ENCODE results near the gene ARL9.
A peak's percentile ranks its signal among the peaks of the same experiment; 100 is the strongest.

ARL9 gene

DNA sequence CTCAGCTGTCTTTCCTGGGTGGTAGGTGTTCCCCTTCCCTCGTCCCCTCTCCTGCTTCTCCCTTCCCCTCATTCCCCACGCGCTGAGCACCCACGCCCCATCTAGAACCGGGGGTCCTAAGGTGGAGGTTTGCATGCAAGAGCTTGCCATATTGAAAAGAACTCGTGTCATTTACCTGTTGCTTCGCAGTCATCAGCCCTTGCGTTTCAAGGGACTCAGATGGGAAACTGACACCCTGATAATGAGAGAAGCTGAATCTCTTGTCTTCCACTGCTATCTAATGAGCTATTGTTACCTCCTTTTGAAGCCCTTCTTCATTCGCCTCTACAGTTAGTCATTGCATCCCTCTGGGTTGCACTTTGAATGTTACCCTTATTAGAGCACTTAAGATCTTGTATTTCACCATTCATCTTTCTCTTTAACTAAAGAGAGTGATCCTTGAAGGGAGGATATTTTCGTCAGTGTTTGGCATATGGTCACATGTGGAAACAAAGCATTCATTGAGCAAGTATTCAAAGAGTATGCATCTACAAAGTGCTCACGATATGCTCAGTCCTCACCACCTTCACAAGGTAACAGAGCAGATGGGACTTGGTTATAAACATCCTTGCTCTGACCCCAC lies 25.7 kb downstream of the ARL9 start:
- H3K9me3 ChIP-seq (ENCODE audit: control insufficient read depth in 2 of 2, low read length in 2 of 2) = no peaks in the 10 kb centered on the region
- H3K27ac ChIP-seq (ENCODE audit: low read depth in 2 of 2, low read length in 2 of 2) = no peak overlapping the region
- no peaks in the 10 kb centered on the region for H3K36me3 ChIP-seq (ENCODE audit: control insufficient read depth in 2 of 2, insufficient read depth in 2 of 2, low read length in 2 of 2)
- peak overlapping the region; percentile 58 to 76 for H3K4me3 ChIP-seq (ENCODE audit: low read length in 2 of 2)
- no peak overlapping the region for H3K9ac ChIP-seq (ENCODE audit: low read depth in 1 of 2, low read length in 2 of 2)
- H3K27me3 ChIP-seq (ENCODE audit: control insufficient read depth in 2 of 2, insufficient read depth in 2 of 2, low read length in 2 of 2) = peaks cover 4 to 12% of the 10 kb centered on the region in 2 donors
- no peaks in the 10 kb centered on the region for H3K4me1 ChIP-seq (ENCODE audit: control insufficient read depth in 2 of 2, insufficient read depth in 2 of 2, low read length in 2 of 2)

DNA sequence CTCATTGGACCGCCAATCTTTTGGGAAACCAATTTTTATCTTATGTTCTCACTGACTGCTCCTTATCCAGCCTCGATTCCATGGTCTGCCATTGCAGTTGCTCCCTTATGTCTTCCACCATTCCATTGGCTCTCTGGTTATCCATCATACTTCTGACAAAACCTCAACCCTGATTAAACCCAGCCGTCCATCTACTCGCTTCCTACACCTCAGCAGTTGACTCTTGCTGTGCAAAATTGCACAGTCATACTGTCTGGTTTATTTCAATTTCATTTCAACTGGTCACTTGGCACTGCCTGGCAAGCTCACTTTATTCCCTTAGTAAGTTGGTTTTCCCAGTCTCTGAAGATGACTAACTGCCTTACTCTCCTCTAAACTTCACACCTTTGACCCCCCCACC lies 26.2 kb downstream of the ARL9 start:
- Histone ChIP-seq H3K36me3 (ENCODE audit: control insufficient read depth in 2 of 2, insufficient read depth in 2 of 2, low read length in 2 of 2) (no peaks in the 10 kb centered on the region), H3K27ac (ENCODE audit: low read depth in 2 of 2, low read length in 2 of 2) (no peak overlapping the region), H3K27me3 (ENCODE audit: control insufficient read depth in 2 of 2, insufficient read depth in 2 of 2, low read length in 2 of 2) (peaks cover 4 to 12% of the 10 kb centered on the region in 2 donors), H3K9ac (ENCODE audit: low read depth in 1 of 2, low read length in 2 of 2) (no peak overlapping the region), H3K4me3 (ENCODE audit: low read length in 2 of 2) (no peak overlapping the region), H3K4me1 (ENCODE audit: control insufficient read depth in 2 of 2, insufficient read depth in 2 of 2, low read length in 2 of 2) (no peaks in the 10 kb centered on the region), H3K9me3 (ENCODE audit: control insufficient read depth in 2 of 2, low read length in 2 of 2) (no peaks in the 10 kb centered on the region)

GRCh38 chr4:56532239-56532638 lies 26.6 kb downstream of the ARL9 start:
- Histone ChIP-seq H3K9ac (ENCODE audit: low read depth in 1 of 2, low read length in 2 of 2) (no peak overlapping the region), H3K36me3 (ENCODE audit: control insufficient read depth in 2 of 2, insufficient read depth in 2 of 2, low read length in 2 of 2) (no peaks in the 10 kb centered on the region), H3K4me3 (ENCODE audit: low read length in 2 of 2) (no peak overlapping the region), H3K27me3 (ENCODE audit: control insufficient read depth in 2 of 2, insufficient read depth in 2 of 2, low read length in 2 of 2) (peaks cover 4 to 12% of the 10 kb centered on the region in 2 donors), H3K4me1 (ENCODE audit: control insufficient read depth in 2 of 2, insufficient read depth in 2 of 2, low read length in 2 of 2) (no peaks in the 10 kb centered on the region), H3K9me3 (ENCODE audit: control insufficient read depth in 2 of 2, low read length in 2 of 2) (no peaks in the 10 kb centered on the region), H3K27ac (ENCODE audit: low read depth in 2 of 2, low read length in 2 of 2) (no peak overlapping the region)

DNA sequence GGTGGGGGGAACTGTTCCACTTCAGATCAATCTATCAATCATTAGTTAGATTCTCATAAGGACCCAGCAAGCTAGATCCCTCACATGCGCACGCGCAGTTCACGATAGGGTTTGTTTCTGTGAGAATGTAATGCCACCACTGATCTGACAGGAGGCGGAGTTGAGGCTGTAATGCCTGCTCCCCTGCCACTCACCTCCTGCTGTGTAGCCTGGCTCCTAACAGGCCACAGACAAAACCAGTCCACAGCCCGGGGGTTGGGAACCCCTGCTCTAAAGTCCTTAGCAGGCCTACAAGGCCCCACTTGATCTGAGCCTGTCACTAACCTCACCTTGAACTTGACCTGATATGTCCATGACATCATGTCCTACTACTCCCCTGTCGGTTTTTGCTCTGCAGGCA lies 30.3 kb downstream of the ARL9 start:
- H3K27ac ChIP-seq (ENCODE audit: low read depth in 2 of 2, low read length in 2 of 2) = no peak overlapping the region
- no peaks in the 10 kb centered on the region for H3K9me3 ChIP-seq (ENCODE audit: control insufficient read depth in 2 of 2, low read length in 2 of 2)
- no peaks in the 10 kb centered on the region for H3K36me3 ChIP-seq (ENCODE audit: control insufficient read depth in 2 of 2, insufficient read depth in 2 of 2, low read length in 2 of 2)
- H3K4me3 ChIP-seq (ENCODE audit: low read length in 2 of 2) = no peak overlapping the region
- peaks cover 4 to 12% of the 10 kb centered on the region in 2 donors for H3K27me3 ChIP-seq (ENCODE audit: control insufficient read depth in 2 of 2, insufficient read depth in 2 of 2, low read length in 2 of 2)
- no peaks in the 10 kb centered on the region for H3K4me1 ChIP-seq (ENCODE audit: control insufficient read depth in 2 of 2, insufficient read depth in 2 of 2, low read length in 2 of 2)
- H3K9ac ChIP-seq (ENCODE audit: low read depth in 1 of 2, low read length in 2 of 2) = no peak overlapping the region

- Histone ChIP-seq H3K27ac (ENCODE audit: low read depth in 2 of 2, low read length in 2 of 2) (no peak overlapping the region), H3K4me3 (ENCODE audit: low read length in 2 of 2) (no peak overlapping the region), H3K9ac (ENCODE audit: low read depth in 1 of 2, low read length in 2 of 2) (no peak overlapping the region), H3K27me3 (ENCODE audit: control insufficient read depth in 2 of 2, insufficient read depth in 2 of 2, low read length in 2 of 2) (peaks cover 4 to 6% of the 10 kb centered on the region in 2 donors), H3K36me3 (ENCODE audit: control insufficient read depth in 2 of 2, insufficient read depth in 2 of 2, low read length in 2 of 2) (no peaks in the 10 kb centered on the region), H3K4me1 (ENCODE audit: control insufficient read depth in 2 of 2, insufficient read depth in 2 of 2, low read length in 2 of 2) (no peaks in the 10 kb centered on the region), H3K9me3 (ENCODE audit: control insufficient read depth in 2 of 2, low read length in 2 of 2) (no peaks in the 10 kb centered on the region)
Measured at GRCh38 chr4:56537147-56537546, 31.6 kb downstream of the ARL9 start.

DNA sequence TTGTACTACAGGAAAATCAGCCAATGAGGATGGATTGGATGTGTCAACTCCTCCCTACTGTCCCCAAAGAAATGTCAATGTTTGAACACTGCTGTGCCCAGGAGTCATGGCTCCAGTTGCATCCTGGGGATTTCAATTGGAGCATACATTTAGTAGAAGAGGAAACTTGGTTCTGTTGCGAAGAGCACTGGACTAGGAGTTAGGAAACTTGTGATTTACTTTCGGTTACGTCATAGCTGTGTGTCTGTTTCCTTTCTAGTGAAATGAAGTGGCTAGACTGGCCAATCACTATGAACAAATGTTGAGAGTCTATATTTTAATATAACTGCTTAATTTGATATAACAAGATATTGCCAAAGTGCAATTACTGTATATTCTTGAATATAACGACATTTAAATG lies 35.2 kb downstream of the ARL9 start:
- no peaks in the 10 kb centered on the region for H3K36me3 ChIP-seq (ENCODE audit: control insufficient read depth in 2 of 2, insufficient read depth in 2 of 2, low read length in 2 of 2)
- peaks cover 0 to 2% of the 10 kb centered on the region in 2 donors for H3K27me3 ChIP-seq (ENCODE audit: control insufficient read depth in 2 of 2, insufficient read depth in 2 of 2, low read length in 2 of 2)
- no peak overlapping the region for H3K4me3 ChIP-seq (ENCODE audit: low read length in 2 of 2)
- H3K9ac ChIP-seq (ENCODE audit: low read depth in 1 of 2, low read length in 2 of 2) = no peak overlapping the region
- H3K27ac ChIP-seq (ENCODE audit: low read depth in 2 of 2, low read length in 2 of 2) = no peak overlapping the region
- H3K9me3 ChIP-seq (ENCODE audit: control insufficient read depth in 2 of 2, low read length in 2 of 2) = no peaks in the 10 kb centered on the region
- no peaks in the 10 kb centered on the region for H3K4me1 ChIP-seq (ENCODE audit: control insufficient read depth in 2 of 2, insufficient read depth in 2 of 2, low read length in 2 of 2)

DNA sequence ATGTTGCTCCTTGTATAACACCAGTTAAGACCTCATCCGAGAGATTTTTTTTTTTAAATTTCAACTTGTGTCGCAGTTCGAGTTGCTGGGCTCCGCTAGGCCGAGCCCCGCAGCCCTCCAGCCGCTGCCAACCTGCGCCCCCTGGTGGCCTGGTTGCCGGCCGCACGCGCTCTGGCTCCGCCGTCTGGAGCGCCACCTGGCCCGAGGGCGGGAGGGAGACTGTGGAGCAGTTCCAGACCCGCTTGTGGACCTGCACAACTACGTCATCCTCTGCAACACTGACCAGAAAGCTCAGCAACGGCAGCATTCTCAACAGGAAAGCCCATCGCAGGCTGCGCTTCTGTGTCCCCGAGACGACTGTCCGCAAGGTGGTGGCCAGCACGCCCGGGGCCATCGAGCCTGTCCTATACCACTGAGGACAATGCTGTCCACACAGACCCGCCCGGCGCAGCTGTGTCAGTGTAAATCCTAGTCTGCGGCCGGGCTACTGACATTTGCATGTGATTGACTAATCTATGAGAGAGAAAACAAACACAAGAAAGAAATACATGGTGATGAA lies 39.1 kb downstream of the ARL9 start:
- Histone ChIP-seq H3K9ac (ENCODE audit: low read depth in 1 of 2, low read length in 2 of 2) (peak overlapping the region in 1 of 2 donors; percentile 41), H3K9me3 (ENCODE audit: control insufficient read depth in 2 of 2, low read length in 2 of 2) (no peaks in the 10 kb centered on the region), H3K27ac (ENCODE audit: low read depth in 2 of 2, low read length in 2 of 2) (no peak overlapping the region), H3K4me1 (ENCODE audit: control insufficient read depth in 2 of 2, insufficient read depth in 2 of 2, low read length in 2 of 2) (no peaks in the 10 kb centered on the region), H3K27me3 (ENCODE audit: control insufficient read depth in 2 of 2, insufficient read depth in 2 of 2, low read length in 2 of 2) (peaks cover 0 to 2% of the 10 kb centered on the region in 2 donors), H3K4me3 (ENCODE audit: low read length in 2 of 2) (peak overlapping the region; percentile 53 to 74), H3K36me3 (ENCODE audit: control insufficient read depth in 2 of 2, insufficient read depth in 2 of 2, low read length in 2 of 2) (no peaks in the 10 kb centered on the region)

GRCh38 chr4:56550642-56551041 lies 45.1 kb downstream of the ARL9 start:
- H3K9ac ChIP-seq (ENCODE audit: low read depth in 1 of 2, low read length in 2 of 2) = no peak overlapping the region
- H3K9me3 ChIP-seq (ENCODE audit: control insufficient read depth in 2 of 2, low read length in 2 of 2) = no peaks in the 10 kb centered on the region
- H3K4me1 ChIP-seq (ENCODE audit: control insufficient read depth in 2 of 2, insufficient read depth in 2 of 2, low read length in 2 of 2) = no peaks in the 10 kb centered on the region

DNA sequence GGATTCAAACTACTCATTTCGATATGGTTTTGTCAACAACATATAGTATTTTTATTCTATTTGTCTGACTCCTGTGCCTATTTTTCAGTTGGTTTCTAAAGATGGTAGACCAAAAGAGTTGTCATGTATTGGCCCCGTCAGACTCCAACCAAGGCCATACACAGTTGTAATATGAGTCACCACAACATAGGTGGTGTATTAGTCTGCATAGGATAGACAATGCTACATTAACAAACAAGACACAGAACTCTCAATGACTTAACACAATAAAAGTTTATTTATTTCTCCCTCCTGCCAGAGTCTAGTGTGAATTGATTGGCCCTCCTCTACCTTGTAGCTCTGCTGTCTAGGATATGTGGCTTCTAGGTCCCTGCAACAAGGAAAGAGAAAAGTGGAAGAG lies 45.9 kb downstream of the ARL9 start:
- Histone ChIP-seq H3K27me3 (ENCODE audit: control insufficient read depth in 2 of 2, insufficient read depth in 2 of 2, low read length in 2 of 2) (no peaks in the 10 kb centered on the region), H3K4me3 (ENCODE audit: low read length in 2 of 2) (no peak overlapping the region), H3K36me3 (ENCODE audit: control insufficient read depth in 2 of 2, insufficient read depth in 2 of 2, low read length in 2 of 2) (no peaks in the 10 kb centered on the region), H3K27ac (ENCODE audit: low read depth in 2 of 2, low read length in 2 of 2) (no peak overlapping the region), H3K9me3 (ENCODE audit: control insufficient read depth in 2 of 2, low read length in 2 of 2) (no peaks in the 10 kb centered on the region), H3K9ac (ENCODE audit: low read depth in 1 of 2, low read length in 2 of 2) (no peak overlapping the region), H3K4me1 (ENCODE audit: control insufficient read depth in 2 of 2, insufficient read depth in 2 of 2, low read length in 2 of 2) (no peaks in the 10 kb centered on the region)

More at GRCh38 chr4:56550642-56551041, 45.1 kb downstream of the ARL9 start:
- no peaks in the 10 kb centered on the region for H3K36me3 ChIP-seq (ENCODE audit: control insufficient read depth in 2 of 2, insufficient read depth in 2 of 2, low read length in 2 of 2)
- no peaks in the 10 kb centered on the region for H3K27me3 ChIP-seq (ENCODE audit: control insufficient read depth in 2 of 2, insufficient read depth in 2 of 2, low read length in 2 of 2)
- H3K4me3 ChIP-seq (ENCODE audit: low read length in 2 of 2) = no peak overlapping the region
- no peak overlapping the region for H3K27ac ChIP-seq (ENCODE audit: low read depth in 2 of 2, low read length in 2 of 2)

- Histone ChIP-seq H3K9ac (ENCODE audit: low read depth in 1 of 2, low read length in 2 of 2) (no peak overlapping the region), H3K4me1 (ENCODE audit: control insufficient read depth in 2 of 2, insufficient read depth in 2 of 2, low read length in 2 of 2) (no peaks in the 10 kb centered on the region), H3K36me3 (ENCODE audit: control insufficient read depth in 2 of 2, insufficient read depth in 2 of 2, low read length in 2 of 2) (no peaks in the 10 kb centered on the region), H3K27ac (ENCODE audit: low read depth in 2 of 2, low read length in 2 of 2) (no peak overlapping the region), H3K9me3 (ENCODE audit: control insufficient read depth in 2 of 2, low read length in 2 of 2) (no peaks in the 10 kb centered on the region), H3K4me3 (ENCODE audit: low read length in 2 of 2) (no peak overlapping the region), H3K27me3 (ENCODE audit: control insufficient read depth in 2 of 2, insufficient read depth in 2 of 2, low read length in 2 of 2) (no peaks in the 10 kb centered on the region)
Measured at GRCh38 chr4:56552273-56552672, 46.7 kb downstream of the ARL9 start.
